Hepatocyte (in vitro differentiated cells): ENCODE data around the gene CELF5.

Source experiments
- EZH2 ChIP-seq: fragments of 200-600 bp; sonication (generic); IDR thresholded peaks from 2 replicates; pipeline ENCODE4 v1.6.1; 2016; ENCODE audit warnings: antibody characterized with exemption, mild to moderate bottlenecking, borderline replicate concordance
- TF ChIP-seq, protein P1 (sequence below): fragments of 200-600 bp; sonication (generic); IDR thresholded peaks from 2 replicates; pipeline ENCODE4 v1.5.1; 2016; ENCODE audit warnings: antibody characterized with exemption, mild to moderate bottlenecking; ENCODE audit not compliant: poor library complexity

DNA sequence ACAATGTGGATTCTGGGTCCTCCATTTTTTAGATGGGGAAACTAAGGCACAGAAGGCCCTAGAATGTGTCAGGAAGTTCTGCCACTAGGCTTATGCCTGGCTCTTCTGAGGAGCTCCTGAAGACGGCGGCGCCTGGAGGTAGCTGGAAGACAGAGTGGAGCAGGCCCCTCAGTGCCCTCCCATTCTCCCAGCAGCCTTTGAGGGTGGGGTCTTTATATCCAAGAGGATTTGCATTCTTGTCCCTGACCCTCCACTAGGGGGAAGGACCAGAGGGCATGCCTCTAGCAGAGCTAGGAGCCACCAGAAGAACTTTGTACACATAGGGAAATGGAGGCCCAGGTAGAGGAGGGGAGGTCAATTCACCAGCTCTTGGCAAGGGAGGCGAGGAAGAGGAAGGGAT lies 9.4 kb downstream of the CELF5 start:
- TF ChIP-seq, protein P1, sequence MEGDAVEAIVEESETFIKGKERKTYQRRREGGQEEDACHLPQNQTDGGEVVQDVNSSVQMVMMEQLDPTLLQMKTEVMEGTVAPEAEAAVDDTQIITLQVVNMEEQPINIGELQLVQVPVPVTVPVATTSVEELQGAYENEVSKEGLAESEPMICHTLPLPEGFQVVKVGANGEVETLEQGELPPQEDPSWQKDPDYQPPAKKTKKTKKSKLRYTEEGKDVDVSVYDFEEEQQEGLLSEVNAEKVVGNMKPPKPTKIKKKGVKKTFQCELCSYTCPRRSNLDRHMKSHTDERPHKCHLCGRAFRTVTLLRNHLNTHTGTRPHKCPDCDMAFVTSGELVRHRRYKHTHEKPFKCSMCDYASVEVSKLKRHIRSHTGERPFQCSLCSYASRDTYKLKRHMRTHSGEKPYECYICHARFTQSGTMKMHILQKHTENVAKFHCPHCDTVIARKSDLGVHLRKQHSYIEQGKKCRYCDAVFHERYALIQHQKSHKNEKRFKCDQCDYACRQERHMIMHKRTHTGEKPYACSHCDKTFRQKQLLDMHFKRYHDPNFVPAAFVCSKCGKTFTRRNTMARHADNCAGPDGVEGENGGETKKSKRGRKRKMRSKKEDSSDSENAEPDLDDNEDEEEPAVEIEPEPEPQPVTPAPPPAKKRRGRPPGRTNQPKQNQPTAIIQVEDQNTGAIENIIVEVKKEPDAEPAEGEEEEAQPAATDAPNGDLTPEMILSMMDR, result no peak
- no peak for TF ChIP-seq EZH2
